KMS-11 (cell line): ENCODE results near the gene CSRP1.

ENCODE experiments used
- H2AFZ ChIP-seq: fragments of 200-600 bp; sonication (generic); 2 replicates; pipeline ENCODE4 v1.6.1; 2016; ENCODE audit warnings: antibody characterized with exemption, mixed run types, low read depth
- H3K27ac ChIP-seq: fragments of 200-600 bp; sonication (generic); 2 replicates; pipeline ENCODE4 v1.6.1; 2016; ENCODE audit warnings: mild to moderate bottlenecking, mixed run types
- H3K27me3 ChIP-seq: fragments of 200-600 bp; sonication (generic); 2 replicates; pipeline ENCODE4 v1.6.1; 2017; ENCODE audit warnings: mild to moderate bottlenecking, low read depth, mixed run types, moderate library complexity; ENCODE audit not compliant: insufficient read depth
- H3K36me3 ChIP-seq: fragments of 200-600 bp; sonication (generic); 2 replicates; pipeline ENCODE4 v1.6.1; 2017; ENCODE audit warnings: mild to moderate bottlenecking, mixed run types; ENCODE audit not compliant: insufficient read depth
- H3K4me1 ChIP-seq: fragments of 200-600 bp; sonication (generic); 2 replicates; pipeline ENCODE4 v1.6.1; 2016; ENCODE audit warnings: mild to moderate bottlenecking, low read depth, mixed run types; ENCODE audit not compliant: poor library complexity, severe bottlenecking
- H3K4me2 ChIP-seq: fragments of 200-600 bp; sonication (generic); 2 replicates; pipeline ENCODE4 v1.7.0; 2016; ENCODE audit warnings: mild to moderate bottlenecking, mixed run types
- H3K4me3 ChIP-seq: fragments of 200-600 bp; sonication (generic); IDR thresholded peaks from 2 replicates; pipeline ENCODE4 v1.6.1; 2017; ENCODE audit warnings: low read depth, low read length, mixed read lengths; ENCODE audit not compliant: insufficient read depth
- H3K79me2 ChIP-seq: fragments of 200-600 bp; sonication (generic); 2 replicates; pipeline ENCODE4 v1.6.1; 2016; ENCODE audit warnings: low read depth, mixed run types; ENCODE audit not compliant: insufficient read depth
- H3K9ac ChIP-seq: fragments of 200-600 bp; sonication (generic); 2 replicates; pipeline ENCODE4 v1.6.1; 2016; ENCODE audit warnings: mild to moderate bottlenecking, mixed run types
- H4K20me1 ChIP-seq: fragments of 200-600 bp; sonication (generic); 2 replicates; pipeline ENCODE4 v1.6.1; 2016; ENCODE audit warnings: mild to moderate bottlenecking, mixed run types; ENCODE audit not compliant: insufficient read depth
- TF ChIP-seq, protein P1 (sequence below): fragments of 200-600 bp; sonication (generic); conservative IDR thresholded peaks from 2 replicates; pipeline ENCODE4 v1.6.1; 2017; ENCODE audit warnings: low read depth, mild to moderate bottlenecking, antibody characterized with exemption, low read length, moderate library complexity, mixed read lengths

The CSRP1 gene

DNA sequence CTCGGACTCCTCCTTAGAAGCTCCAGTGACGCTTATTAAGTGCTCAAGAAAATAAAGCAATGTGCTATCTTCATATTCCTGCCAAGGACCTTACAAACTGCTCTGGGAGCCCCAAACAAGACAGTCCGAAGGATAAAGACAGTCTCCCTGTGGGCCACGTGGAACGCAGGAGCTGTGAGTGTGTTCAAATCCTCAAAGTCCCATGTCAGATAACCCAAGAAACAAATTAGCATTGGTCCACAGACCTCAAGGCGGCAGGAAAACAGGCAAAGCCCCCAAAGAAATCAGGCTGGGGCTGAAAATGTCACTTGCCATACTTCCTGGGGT is 29.0 kb upstream of the CSRP1 start:
- TF ChIP-seq, protein P1, sequence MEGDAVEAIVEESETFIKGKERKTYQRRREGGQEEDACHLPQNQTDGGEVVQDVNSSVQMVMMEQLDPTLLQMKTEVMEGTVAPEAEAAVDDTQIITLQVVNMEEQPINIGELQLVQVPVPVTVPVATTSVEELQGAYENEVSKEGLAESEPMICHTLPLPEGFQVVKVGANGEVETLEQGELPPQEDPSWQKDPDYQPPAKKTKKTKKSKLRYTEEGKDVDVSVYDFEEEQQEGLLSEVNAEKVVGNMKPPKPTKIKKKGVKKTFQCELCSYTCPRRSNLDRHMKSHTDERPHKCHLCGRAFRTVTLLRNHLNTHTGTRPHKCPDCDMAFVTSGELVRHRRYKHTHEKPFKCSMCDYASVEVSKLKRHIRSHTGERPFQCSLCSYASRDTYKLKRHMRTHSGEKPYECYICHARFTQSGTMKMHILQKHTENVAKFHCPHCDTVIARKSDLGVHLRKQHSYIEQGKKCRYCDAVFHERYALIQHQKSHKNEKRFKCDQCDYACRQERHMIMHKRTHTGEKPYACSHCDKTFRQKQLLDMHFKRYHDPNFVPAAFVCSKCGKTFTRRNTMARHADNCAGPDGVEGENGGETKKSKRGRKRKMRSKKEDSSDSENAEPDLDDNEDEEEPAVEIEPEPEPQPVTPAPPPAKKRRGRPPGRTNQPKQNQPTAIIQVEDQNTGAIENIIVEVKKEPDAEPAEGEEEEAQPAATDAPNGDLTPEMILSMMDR: no peak
- Histone ChIP-seq H2AFZ (no peak overlapping the region), H3K4me2 (no peak overlapping the region), H3K27ac (no peak overlapping the region), H3K4me3 (no peak overlapping the region), H3K79me2 (no peaks in the 10 kb centered on the region), H4K20me1 (no peaks in the 10 kb centered on the region), H3K4me1 (peaks cover 3% of the 10 kb centered on the region), H3K9ac (no peak overlapping the region), H3K27me3 (no peaks in the 10 kb centered on the region), H3K36me3 (no peaks in the 10 kb centered on the region)

DNA sequence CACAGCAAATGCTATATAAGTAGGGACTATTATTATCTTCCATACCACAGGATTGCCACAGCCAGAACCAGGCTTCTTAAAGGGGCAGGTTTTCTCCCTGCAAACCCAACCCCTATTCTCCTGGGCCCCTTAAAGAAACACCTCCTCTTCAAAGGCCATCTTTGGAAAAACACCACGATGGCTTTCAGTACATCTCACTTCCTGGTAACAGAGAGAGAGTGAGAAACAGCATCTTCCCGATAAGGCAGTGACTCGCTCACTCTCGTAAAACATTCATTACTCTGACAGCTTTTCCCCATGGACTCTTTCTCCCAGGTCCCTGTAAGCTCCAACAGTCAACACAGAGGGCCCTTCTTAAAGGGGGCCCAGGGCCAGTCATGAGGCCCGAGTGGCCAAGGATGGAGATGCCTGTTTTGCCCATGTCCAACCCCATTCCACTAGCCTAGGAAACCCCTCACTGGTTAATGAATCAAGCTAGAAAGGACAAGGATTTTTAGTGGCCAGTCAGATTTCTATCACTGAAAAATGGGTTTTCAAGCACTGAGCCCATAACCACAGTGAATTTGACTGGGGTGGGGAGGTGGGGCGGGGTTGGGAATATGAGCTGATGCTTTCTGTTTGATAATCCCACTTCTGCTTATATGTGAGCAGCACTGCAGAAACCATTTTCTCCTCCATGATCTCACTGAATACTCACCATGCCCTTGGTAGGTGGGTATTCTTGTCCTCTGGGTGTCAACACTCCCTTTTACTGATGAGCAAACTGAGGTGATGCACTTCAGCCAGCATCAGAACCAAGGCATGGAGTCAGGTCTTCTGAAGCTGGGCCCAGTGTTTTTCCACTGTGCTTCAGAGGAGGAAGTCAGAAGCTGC is 28.4 kb upstream of the CSRP1 start:
- no peak overlapping the region for H3K9ac ChIP-seq
- H3K4me1 ChIP-seq: peaks cover 3% of the 10 kb centered on the region
- H3K27me3 ChIP-seq: no peaks in the 10 kb centered on the region
- no peaks in the 10 kb centered on the region for H3K36me3 ChIP-seq
- TF ChIP-seq, protein P1: no peak
- H3K79me2 ChIP-seq: no peaks in the 10 kb centered on the region
- H3K27ac ChIP-seq: no peak overlapping the region
- H4K20me1 ChIP-seq: no peaks in the 10 kb centered on the region
- H3K4me3 ChIP-seq: no peak overlapping the region
- no peak overlapping the region for H3K4me2 ChIP-seq
- H2AFZ ChIP-seq: no peak overlapping the region

DNA sequence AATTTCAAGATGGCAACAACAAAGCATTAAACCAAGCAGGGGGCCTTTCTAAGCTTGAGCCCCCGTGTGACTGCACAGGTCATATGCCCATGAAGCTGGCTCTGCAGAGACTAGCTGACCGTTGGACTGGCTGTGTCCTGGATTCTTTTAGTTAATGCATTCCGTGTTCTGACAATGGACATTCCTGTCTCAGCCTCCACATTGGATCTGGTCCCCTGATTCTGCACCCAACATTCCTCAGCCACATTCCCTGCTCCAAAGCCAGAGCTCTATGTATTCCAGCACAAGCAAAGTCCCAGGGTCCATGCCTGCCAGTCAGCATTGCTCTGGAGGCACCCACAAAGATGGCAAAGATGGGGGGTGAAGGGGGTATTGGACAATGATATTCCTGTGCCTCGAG is 26.9 kb upstream of the CSRP1 start:
- Histone ChIP-seq H2AFZ (no peak overlapping the region), H3K27ac (no peak overlapping the region), H3K9ac (no peak overlapping the region), H3K27me3 (no peaks in the 10 kb centered on the region), H3K4me3 (no peak overlapping the region), H3K36me3 (no peaks in the 10 kb centered on the region), H3K4me1 (peaks cover 3% of the 10 kb centered on the region), H3K79me2 (no peaks in the 10 kb centered on the region), H4K20me1 (no peaks in the 10 kb centered on the region), H3K4me2 (no peak overlapping the region)
- TF ChIP-seq, protein P1: no peak

DNA sequence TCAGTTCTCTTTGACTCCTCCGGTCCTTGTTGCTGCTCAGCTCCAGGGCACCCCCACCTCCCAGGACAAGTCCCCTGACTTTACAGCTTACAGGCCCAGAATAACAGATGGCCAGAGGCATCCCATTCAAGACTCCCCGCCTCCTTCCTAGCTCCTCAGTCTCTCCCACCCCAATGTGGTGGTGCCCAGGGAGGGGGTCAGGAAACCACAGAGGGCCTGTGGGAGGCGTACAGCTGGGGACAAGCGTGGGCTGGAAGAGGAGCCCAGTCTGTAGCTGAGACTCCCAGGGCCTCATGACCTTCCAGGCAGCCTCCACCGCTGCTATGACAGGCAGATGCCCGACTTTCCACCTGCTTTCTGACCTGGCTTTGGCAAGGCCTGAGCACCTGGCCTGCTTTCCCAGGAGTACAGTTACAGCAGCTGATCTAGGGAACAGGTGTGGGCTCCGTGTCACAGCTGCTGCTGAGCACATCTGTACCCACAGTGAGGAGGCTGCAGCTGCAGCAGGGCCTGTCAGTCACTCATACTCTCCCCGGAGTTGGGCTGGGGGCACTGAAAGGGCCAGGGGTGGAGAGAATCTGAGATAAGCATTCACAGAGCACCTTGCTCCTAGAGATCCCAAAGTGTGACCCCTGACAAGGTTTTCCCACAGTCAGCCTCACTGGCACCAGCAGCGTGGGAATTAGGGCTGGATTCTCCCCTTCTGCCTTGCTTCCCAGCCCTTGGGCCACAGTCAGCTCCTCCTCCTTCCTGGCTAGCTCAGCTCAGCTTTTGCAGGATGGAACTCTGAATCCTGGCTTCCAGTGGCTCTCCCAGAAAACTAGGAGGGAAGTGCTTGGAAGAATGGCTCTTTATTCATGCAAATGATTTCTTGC is 24.9 kb upstream of the CSRP1 start:
- Histone ChIP-seq H3K27ac (no peak overlapping the region), H3K4me2 (no peak overlapping the region)
- TF ChIP-seq, protein P1: no peak

More for the DNA sequence above, 24.9 kb upstream of the CSRP1 start:
- no peaks in the 10 kb centered on the region for H3K36me3 ChIP-seq
- H3K4me3 ChIP-seq: no peak overlapping the region
- no peaks in the 10 kb centered on the region for H3K27me3 ChIP-seq
- H3K9ac ChIP-seq: no peak overlapping the region
- H2AFZ ChIP-seq: no peak overlapping the region
- H3K4me1 ChIP-seq: peaks cover 3% of the 10 kb centered on the region
- H4K20me1 ChIP-seq: no peaks in the 10 kb centered on the region
- no peaks in the 10 kb centered on the region for H3K79me2 ChIP-seq
